Measurements from ENCODE around the gene YIF1A.

GRCh38 chr11:66271816-66272215 lies 17.1 kb downstream of the YIF1A start:
- no peak for TF ChIP-seq CTCF (IDR thresholded peaks at IDR 0.05)
- TF ChIP-seq POLR2A (IDR thresholded peaks at IDR 0.05) = no peak
